ENCODE measurements around the gene IL17RD. TPM values are rescaled to one million over a fixed set of nuclear protein-coding genes. Genes with fewer than 3 reads are reported as not detected.

Gene IL17RD
- total and polyA plus RNA-seq, 9 of the 15 experiments (the other 6 are each of a cell fraction or from before 2014, with no cell fraction given) = under 0.01 to 0.09 (median 0.04) TPM; not detected in 4

DNA sequence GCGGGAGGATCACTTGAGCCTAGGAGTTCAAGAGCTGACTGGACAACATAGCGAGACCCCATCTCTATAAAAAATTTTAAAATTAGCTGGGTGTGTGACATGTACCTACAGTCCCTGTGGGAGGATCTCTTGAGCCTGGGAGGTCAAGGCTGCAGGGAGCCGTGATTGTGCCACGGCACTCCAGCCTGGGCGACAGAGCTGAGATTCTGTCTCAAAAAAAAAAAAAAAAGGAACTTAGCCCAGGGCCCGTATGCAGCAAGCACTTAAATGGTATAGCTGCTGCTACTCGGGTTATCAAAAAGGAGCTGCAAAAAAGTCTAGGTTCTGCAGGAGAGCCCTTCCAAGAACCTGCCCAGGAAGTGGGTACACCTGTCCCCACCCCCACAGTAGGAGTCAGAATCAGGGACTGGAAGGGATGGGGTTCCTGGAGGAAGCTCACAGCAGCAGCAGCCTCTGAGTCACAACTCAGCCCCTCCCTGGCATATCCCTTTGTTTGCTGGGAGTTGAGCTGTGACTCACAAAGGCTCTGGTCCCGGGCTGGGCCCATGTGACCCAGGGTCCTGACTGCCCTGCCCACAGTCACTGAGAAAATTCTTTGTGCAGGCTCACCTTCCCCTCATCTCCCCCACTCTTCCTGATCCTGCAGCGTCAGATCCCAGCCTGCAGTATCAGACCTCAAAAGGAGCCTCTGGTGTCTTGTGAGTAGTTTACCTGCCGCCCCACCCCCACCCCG, 104.9 kb downstream of the IL17RD start, which contains the start of gene SPATA12 (continued):
- peak; percentile 22 for TF ChIP-seq NEUROD1 (IDR thresholded peaks at IDR 0.05; ENCODE audit: borderline replicate concordance, low read depth, low read length, partially characterized antibody)
- peak; percentile 80 for TF ChIP-seq JUND (IDR thresholded peaks at IDR 0.05; ENCODE audit: borderline replicate concordance, low read depth, low read length)
- peak; percentile 59; the same call in 1 of the 3 replicates for TF ChIP-seq JUND (tag; IDR thresholded peaks at IDR 0.05; ENCODE audit: borderline replicate concordance, low read depth, low read length)
- TF ChIP-seq JUN (IDR thresholded peaks at IDR 0.05; ENCODE audit: borderline replicate concordance, low read depth, low read length) = peak; percentile 76; the same call in 1 of the 2 replicates
- no peak for TF ChIP-seq JUN (CRISPR knock-in tag; IDR thresholded peaks at IDR 0.05; ENCODE audit: borderline replicate concordance)

DNA sequence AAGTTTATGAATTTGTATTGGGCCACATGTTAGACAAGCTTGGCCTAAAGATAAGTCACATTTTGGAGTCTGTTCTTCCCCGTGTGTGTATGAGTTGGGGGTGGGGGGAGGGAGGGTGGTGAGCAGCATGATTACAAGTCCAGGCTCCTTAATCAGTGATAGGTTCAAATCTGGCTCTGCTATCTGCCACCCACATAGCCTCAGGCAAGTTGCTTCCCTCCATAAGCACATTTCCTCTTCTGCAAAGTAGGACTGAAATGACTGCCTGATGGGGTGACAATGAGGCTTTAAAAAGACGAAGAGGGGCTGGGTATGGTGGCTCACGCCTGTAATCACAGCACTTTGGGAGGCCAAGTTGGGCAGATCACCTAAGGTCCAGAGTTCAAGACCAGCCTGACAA, 105.7 kb downstream of the IL17RD start:
- ATAC-seq (no peak), DNase-seq (ENCODE audit: extremely low read depth in 1 of 4, low spot score in 3 of 4) (peak in 2 of 4 experiments; percentile 17 to 24), FAIRE-seq (no peak)
- Histone ChIP-seq H3K9me1 (ENCODE audit: control insufficient read depth, insufficient read depth, low read length) (no peaks in the 10 kb centered on the region), H3K9ac (ENCODE audit: insufficient read depth in 1 of 2, low read depth in 2 of 2, low read length in 2 of 2) (no peak overlapping the region), H4K20me1 (replicated peaks; ENCODE audit: control insufficient read depth, insufficient read depth, low read length) (no peaks in the 10 kb centered on the region), H3K4me3 (no peak overlapping the region), H3K9me3 (replicated peaks; ENCODE audit: control insufficient read depth, insufficient read depth, low read depth, low read length) (no peaks in the 10 kb centered on the region), H2AFZ (ENCODE audit: low read depth, low read length) (no peak overlapping the region), H3K4me2 (ENCODE audit: insufficient read depth, low read length) (no peak overlapping the region), H3K79me2 (ENCODE audit: control insufficient read depth, insufficient read depth, low read length) (no peaks in the 10 kb centered on the region), H3K27ac (ENCODE audit: extremely low read depth, low read depth, low read length) (no peak overlapping the region), H3K4me1 (replicated peaks in 1 of 2; ENCODE audit: control insufficient read depth in 2 of 2, insufficient read depth in 2 of 2, low read length in 2 of 2) (peaks cover 0 to 7% of the 10 kb centered on the region in 2 experiments; a peak in 2 of 5 replicates), H3K36me3 (ENCODE audit: control insufficient read depth, insufficient read depth, low read length) (no peaks in the 10 kb centered on the region), H3K27me3 (ENCODE audit: control insufficient read depth in 2 of 2, insufficient read depth in 2 of 2, low read length in 2 of 2) (no peaks in the 10 kb centered on the region)
- no peak for TF ChIP-seq SMAD2 (IDR thresholded peaks at IDR 0.05; ENCODE audit: low read depth, low read length)
- TF ChIP-seq, protein P1, sequence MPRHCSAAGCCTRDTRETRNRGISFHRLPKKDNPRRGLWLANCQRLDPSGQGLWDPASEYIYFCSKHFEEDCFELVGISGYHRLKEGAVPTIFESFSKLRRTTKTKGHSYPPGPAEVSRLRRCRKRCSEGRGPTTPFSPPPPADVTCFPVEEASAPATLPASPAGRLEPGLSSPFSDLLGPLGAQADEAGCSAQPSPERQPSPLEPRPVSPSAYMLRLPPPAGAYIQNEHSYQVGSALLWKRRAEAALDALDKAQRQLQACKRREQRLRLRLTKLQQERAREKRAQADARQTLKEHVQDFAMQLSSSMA (CRISPR knock-in tag; IDR thresholded peaks at IDR 0.05) = no peak
- TF ChIP-seq ZNF12 (CRISPR knock-in tag; IDR thresholded peaks at IDR 0.05) = no peak
- TF ChIP-seq, protein P2, sequence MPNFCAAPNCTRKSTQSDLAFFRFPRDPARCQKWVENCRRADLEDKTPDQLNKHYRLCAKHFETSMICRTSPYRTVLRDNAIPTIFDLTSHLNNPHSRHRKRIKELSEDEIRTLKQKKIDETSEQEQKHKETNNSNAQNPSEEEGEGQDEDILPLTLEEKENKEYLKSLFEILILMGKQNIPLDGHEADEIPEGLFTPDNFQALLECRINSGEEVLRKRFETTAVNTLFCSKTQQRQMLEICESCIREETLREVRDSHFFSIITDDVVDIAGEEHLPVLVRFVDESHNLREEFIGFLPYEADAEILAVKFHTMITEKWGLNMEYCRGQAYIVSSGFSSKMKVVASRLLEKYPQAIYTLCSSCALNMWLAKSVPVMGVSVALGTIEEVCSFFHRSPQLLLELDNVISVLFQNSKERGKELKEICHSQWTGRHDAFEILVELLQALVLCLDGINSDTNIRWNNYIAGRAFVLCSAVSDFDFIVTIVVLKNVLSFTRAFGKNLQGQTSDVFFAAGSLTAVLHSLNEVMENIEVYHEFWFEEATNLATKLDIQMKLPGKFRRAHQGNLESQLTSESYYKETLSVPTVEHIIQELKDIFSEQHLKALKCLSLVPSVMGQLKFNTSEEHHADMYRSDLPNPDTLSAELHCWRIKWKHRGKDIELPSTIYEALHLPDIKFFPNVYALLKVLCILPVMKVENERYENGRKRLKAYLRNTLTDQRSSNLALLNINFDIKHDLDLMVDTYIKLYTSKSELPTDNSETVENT (CRISPR knock-in tag; IDR thresholded peaks at IDR 0.05) = no peak
- TF ChIP-seq CBFA2T3 (IDR thresholded peaks at IDR 0.05) = peak; percentile 48; the same call in 1 of the 2 replicates
- no peak for TF ChIP-seq ZZZ3 (IDR thresholded peaks at IDR 0.05)
- intact Hi-C loops (cut with micrococcal nuclease) (no loop called here), in situ Hi-C loops (cut with MboI) (no loop called here)
- 0% methylated on average over 1 of the region's 3 CpGs for WGBS (ENCODE audit: insufficient coverage, low coverage, missing lambda C conversion rate)
- ChIA-PET CTCF (ENCODE audit: low intra/inter-chr PET ratio) (interaction anchor here (0.6 kb wide), 1 partner anchor 1197 kb away, joined by 3 read pairs; no protein-coding TSS in a partner anchor), POLR2A (interaction anchor here (1.0 kb wide), 1 partner anchor 51 kb away, joined by 6 read pairs; no protein-coding TSS in a partner anchor)
- no TSS peak for BruUV-seq (replicated peaks)

All from K562 (cell line).